ENCODE data around the gene TIGD4.
A peak's percentile ranks its signal among the peaks of the same experiment; 100 is the strongest.

TIGD4 gene

GRCh38 chr4:152780267-152780778 is 793 bp upstream of the TIGD4 start:
- no peak for TF ChIP-seq CTCF (IDR thresholded peaks at IDR 0.05; ENCODE audit: insufficient read depth, low read length, poor library complexity, severe bottlenecking)

GRCh38 chr4:152778656-152779512 is 646 bp downstream of the TIGD4 start:
- no peak for DNase-seq (ENCODE audit: extremely low read depth, insufficient read length)
- H3K4me3 ChIP-seq (replicated peaks; ENCODE audit: low read depth, low read length): peak overlapping the region; percentile 91
- TF ChIP-seq CTCF (IDR thresholded peaks at IDR 0.05; ENCODE audit: insufficient read depth, low read length, poor library complexity, severe bottlenecking): no peak
- H3K36me3 ChIP-seq (ENCODE audit: control insufficient read depth, insufficient read depth, low read length): no peaks in the 10 kb centered on the region
- H3K27me3 ChIP-seq (replicated peaks; ENCODE audit: control insufficient read depth, insufficient read depth, low read length): no peaks in the 10 kb centered on the region

More at GRCh38 chr4:152780267-152780778, 793 bp upstream of the TIGD4 start:
- Histone ChIP-seq H3K27me3 (replicated peaks; ENCODE audit: control insufficient read depth, insufficient read depth, low read length) (no peaks in the 10 kb centered on the region), H3K36me3 (ENCODE audit: control insufficient read depth, insufficient read depth, low read length) (no peaks in the 10 kb centered on the region), H3K4me3 (replicated peaks; ENCODE audit: low read depth, low read length) (peak overlapping the region; percentile 91)
- no peak for DNase-seq (ENCODE audit: extremely low read depth, insufficient read length)

DNA sequence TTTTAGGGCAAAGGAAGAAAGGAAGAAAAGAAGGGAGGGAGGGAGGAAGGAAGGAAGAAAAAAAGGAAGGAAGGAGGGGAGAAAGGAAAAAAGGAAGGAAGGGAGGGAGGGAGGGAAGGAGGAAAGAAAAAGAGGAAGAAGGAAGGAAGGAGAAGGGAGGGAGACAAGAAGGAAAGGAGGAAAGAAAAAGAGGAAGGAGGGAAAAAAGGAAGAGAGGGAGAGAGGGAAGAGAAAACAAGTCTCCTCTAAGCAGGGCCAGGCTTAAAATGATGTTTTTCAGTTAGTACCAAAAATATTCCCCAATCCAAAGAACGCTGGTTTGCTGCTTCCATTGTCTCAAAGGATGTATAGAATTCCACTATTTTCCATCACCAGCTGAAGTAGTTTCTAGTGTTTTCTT is 2.0 kb downstream of the TIGD4 start:
- Histone ChIP-seq H3K27me3 (replicated peaks; ENCODE audit: control insufficient read depth, insufficient read depth, low read length) (no peaks in the 10 kb centered on the region), H3K4me3 (replicated peaks; ENCODE audit: low read depth, low read length) (no peak overlapping the region), H3K36me3 (ENCODE audit: control insufficient read depth, insufficient read depth, low read length) (no peaks in the 10 kb centered on the region)
- TF ChIP-seq CTCF (IDR thresholded peaks at IDR 0.05; ENCODE audit: insufficient read depth, low read length, poor library complexity, severe bottlenecking): no peak
- DNase-seq (ENCODE audit: extremely low read depth, insufficient read length): no peak

- DNase-seq (ENCODE audit: extremely low read depth, insufficient read length): no peak
These were observed 3.2 kb downstream of the TIGD4 start for GRCh38 chr4:152776352-152776751.

GRCh38 chr4:152773953-152774352 is 5.6 kb downstream of the TIGD4 start:
- H3K36me3 ChIP-seq (ENCODE audit: control insufficient read depth, insufficient read depth, low read length): no peaks in the 10 kb centered on the region
- TF ChIP-seq CTCF (IDR thresholded peaks at IDR 0.05; ENCODE audit: insufficient read depth, low read length, poor library complexity, severe bottlenecking): no peak
- no peak for DNase-seq (ENCODE audit: extremely low read depth, insufficient read length)
- H3K4me3 ChIP-seq (replicated peaks; ENCODE audit: low read depth, low read length): no peak overlapping the region
- no peaks in the 10 kb centered on the region for H3K27me3 ChIP-seq (replicated peaks; ENCODE audit: control insufficient read depth, insufficient read depth, low read length)

More at GRCh38 chr4:152776352-152776751, 3.2 kb downstream of the TIGD4 start:
- H3K27me3 ChIP-seq (replicated peaks; ENCODE audit: control insufficient read depth, insufficient read depth, low read length): no peaks in the 10 kb centered on the region
- no peak for TF ChIP-seq CTCF (IDR thresholded peaks at IDR 0.05; ENCODE audit: insufficient read depth, low read length, poor library complexity, severe bottlenecking)
- H3K36me3 ChIP-seq (ENCODE audit: control insufficient read depth, insufficient read depth, low read length): no peaks in the 10 kb centered on the region
- H3K4me3 ChIP-seq (replicated peaks; ENCODE audit: low read depth, low read length): no peak overlapping the region
